Uterus (tissue), 4 donors: ENCODE data around the gene ADM2. TPM values are rescaled to one million over a fixed set of nuclear protein-coding genes. Genes with fewer than 3 reads are reported as not detected.

Experiments used
- DNase-seq, 2 donors: peaks; one replicate each; pipeline ENCODE4 v3.0.0-alpha.2; 2019 to 2020
- H3K27ac ChIP-seq, 2 donors: fragments of 200-600 bp; sonication (generic); 1 replicate in 1 of 2; 2 replicates in 1 of 2; pipeline ENCODE4 v1.5.1; 2016 to 2018
- H3K27me3 ChIP-seq, 2 donors: fragments of 200-600 bp; sonication (generic); one replicate each; pipeline ENCODE4 v1.5.1; 2018 to 2019; ENCODE audit warnings: control low read depth in 1 of 2
- H3K36me3 ChIP-seq, 2 donors: fragments of 200-600 bp; sonication (generic); one replicate each; pipeline ENCODE4 v1.5.1; 2019; ENCODE audit warnings: control low read depth in 1 of 2
- H3K4me1 ChIP-seq, 2 donors: fragments of 200-600 bp; sonication (generic); one replicate each; pipeline ENCODE4 v1.5.1; 2018 to 2019; ENCODE audit warnings: control low read depth in 1 of 2
- H3K4me3 ChIP-seq, 2 donors: fragments of 200-600 bp; sonication (generic); 1 replicate in 1 of 2; 2 replicates in 1 of 2; pipeline ENCODE4 v1.5.1; 2018 to 2019; ENCODE audit warnings: mild to moderate bottlenecking in 1 of 2
- H3K9me3 ChIP-seq, 2 donors: fragments of 200-600 bp; sonication (generic); one replicate each; pipeline ENCODE4 v1.5.1; 2019; ENCODE audit warnings: control low read depth in 1 of 2
- POLR2A ChIP-seq, 2 donors: fragments of 450-650 bp; IDR thresholded peaks; one replicate each; pipeline ENCODE4 v1.6.1; 2016; ENCODE audit warnings: antibody characterized with exemption in 2 of 2, mild to moderate bottlenecking in 1 of 2, moderate library complexity in 1 of 2
- intact Hi-C: fragments of 100-400 bp; cut with DNase I; formaldehyde crosslinking; loops from one replicate; pipeline ENCODE4 v1.15.1; 2023; ENCODE audit warnings: low total_unique reads
- total RNA-seq, 4 donors: library from RNA; depleted of rRNA in 3 of 4; stranded (reverse); fragments of >200 nt in 3 of 4; gene quantifications; one replicate each; pipeline versions ENCODE4 v1.1.0 to v1.2.4, GENCODE V29; 2014 to 2023
- TF ChIP-seq, protein P1 (sequence below), 4 experiments: fragments of 200-600 bp in 2 of 4; fragments of 450-650 bp in 2 of 4; sonication (generic) in 2 of 4; IDR thresholded peaks; one replicate each; pipeline ENCODE4 v1.5.1; 2016 to 2019; ENCODE audit warnings: antibody characterized with exemption in 4 of 4, mild to moderate bottlenecking in 2 of 4, moderate library complexity in 1 of 4
- donor health status: DM: yes; HTN: yes; CAD: no.

ADM2 gene
- total RNA-seq, 4 donors from 2014 or later = 0.14 to 0.95 TPM; not detected in 2

- Histone ChIP-seq H3K27ac (peak within 1 kb of the TSS; percentile 86 to 88), H3K4me1 (no peaks in the 10 kb centered on the region), H3K9me3 (no peaks in the 10 kb centered on the region), H3K4me3 (peak within 1 kb of the TSS; percentile 72 to 83), H3K27me3 (peaks cover 0 to 8% of the 10 kb centered on the region in 2 donors), H3K36me3 (no peaks in the 10 kb centered on the region)
- intact Hi-C loops = no loop called here
- TF ChIP-seq, protein P1, sequence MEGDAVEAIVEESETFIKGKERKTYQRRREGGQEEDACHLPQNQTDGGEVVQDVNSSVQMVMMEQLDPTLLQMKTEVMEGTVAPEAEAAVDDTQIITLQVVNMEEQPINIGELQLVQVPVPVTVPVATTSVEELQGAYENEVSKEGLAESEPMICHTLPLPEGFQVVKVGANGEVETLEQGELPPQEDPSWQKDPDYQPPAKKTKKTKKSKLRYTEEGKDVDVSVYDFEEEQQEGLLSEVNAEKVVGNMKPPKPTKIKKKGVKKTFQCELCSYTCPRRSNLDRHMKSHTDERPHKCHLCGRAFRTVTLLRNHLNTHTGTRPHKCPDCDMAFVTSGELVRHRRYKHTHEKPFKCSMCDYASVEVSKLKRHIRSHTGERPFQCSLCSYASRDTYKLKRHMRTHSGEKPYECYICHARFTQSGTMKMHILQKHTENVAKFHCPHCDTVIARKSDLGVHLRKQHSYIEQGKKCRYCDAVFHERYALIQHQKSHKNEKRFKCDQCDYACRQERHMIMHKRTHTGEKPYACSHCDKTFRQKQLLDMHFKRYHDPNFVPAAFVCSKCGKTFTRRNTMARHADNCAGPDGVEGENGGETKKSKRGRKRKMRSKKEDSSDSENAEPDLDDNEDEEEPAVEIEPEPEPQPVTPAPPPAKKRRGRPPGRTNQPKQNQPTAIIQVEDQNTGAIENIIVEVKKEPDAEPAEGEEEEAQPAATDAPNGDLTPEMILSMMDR (IDR thresholded peaks at IDR 0.05) = peak in 3 of 4 experiments; percentile 16 to 55 (median 53)
- TF ChIP-seq POLR2A (IDR thresholded peaks at IDR 0.05) = peak; percentile 68 to 80
- DNase-seq = peak; percentile 97
Measured at GRCh38 chr22:50525104-50525857, 43.9 kb downstream of the ADM2 start, which contains the start of gene SCO2. TSS of gene SCO2 (minus strand) at chr22:50525598. CDS start at chr22:50524411, 1,187 bp downstream.

GRCh38 chr22:50525858-50526107, 44.4 kb downstream of the ADM2 start:
- H3K36me3 ChIP-seq = no peaks in the 10 kb centered on the region
- peak overlapping the region; percentile 86 to 88 for H3K27ac ChIP-seq
- peaks cover 0 to 5% of the 10 kb centered on the region in 2 donors for H3K4me1 ChIP-seq
- peak overlapping the region; percentile 72 to 83 for H3K4me3 ChIP-seq
- H3K9me3 ChIP-seq = no peaks in the 10 kb centered on the region
- intact Hi-C loops = no loop called here
- H3K27me3 ChIP-seq = peaks cover 0 to 13% of the 10 kb centered on the region in 2 donors
- TF ChIP-seq, protein P1 (IDR thresholded peaks at IDR 0.05) = peak in 1 of 4 experiments; percentile 49
- no peak for TF ChIP-seq POLR2A (IDR thresholded peaks at IDR 0.05)
- DNase-seq = no peak

- Histone ChIP-seq H3K27me3 (peaks cover 0 to 16% of the 10 kb centered on the region in 2 donors), H3K4me1 (peaks cover 0 to 10% of the 10 kb centered on the region in 2 donors), H3K36me3 (no peaks in the 10 kb centered on the region), H3K27ac (peak overlapping the region; percentile 86 to 88), H3K9me3 (no peaks in the 10 kb centered on the region), H3K4me3 (peak overlapping the region; percentile 72 to 83)
- peak; percentile 78 to 80 for DNase-seq
- intact Hi-C loops = no loop called here
- TF ChIP-seq, protein P1 (IDR thresholded peaks at IDR 0.05) = peak; percentile 39 to 68 (median 60)
- no peak for TF ChIP-seq POLR2A (IDR thresholded peaks at IDR 0.05)
Measured at GRCh38 chr22:50526108-50526833, 44.9 kb downstream of the ADM2 start.

GRCh38 chr22:50526834-50527801, 45.8 kb downstream of the ADM2 start:
- peak overlapping the region; percentile 72 to 83 for H3K4me3 ChIP-seq
- intact Hi-C loops = no loop called here

More at GRCh38 chr22:50526834-50527801, 45.8 kb downstream of the ADM2 start:
- H3K27ac ChIP-seq = peak overlapping the region; percentile 86 to 88
- peak in 1 of 2 donors; percentile 43 for DNase-seq
- H3K9me3 ChIP-seq = no peaks in the 10 kb centered on the region
- no peaks in the 10 kb centered on the region for H3K36me3 ChIP-seq
- TF ChIP-seq, protein P1 (IDR thresholded peaks at IDR 0.05) = no peak
- no peak for TF ChIP-seq POLR2A (IDR thresholded peaks at IDR 0.05)
- H3K4me1 ChIP-seq = peaks cover 0 to 11% of the 10 kb centered on the region in 2 donors
- H3K27me3 ChIP-seq = peaks cover 0 to 16% of the 10 kb centered on the region in 2 donors
